NAMALWA (cell line): ENCODE results near the gene NOTCH4.
A peak's percentile ranks its signal among the peaks of the same experiment; 100 is the strongest.

ENCODE experiments used
- DNase-seq: peaks from one replicate; pipeline ENCODE4 v3.0.0-alpha.2; 2015; ENCODE audit warnings: low spot score

The NOTCH4 gene

DNA sequence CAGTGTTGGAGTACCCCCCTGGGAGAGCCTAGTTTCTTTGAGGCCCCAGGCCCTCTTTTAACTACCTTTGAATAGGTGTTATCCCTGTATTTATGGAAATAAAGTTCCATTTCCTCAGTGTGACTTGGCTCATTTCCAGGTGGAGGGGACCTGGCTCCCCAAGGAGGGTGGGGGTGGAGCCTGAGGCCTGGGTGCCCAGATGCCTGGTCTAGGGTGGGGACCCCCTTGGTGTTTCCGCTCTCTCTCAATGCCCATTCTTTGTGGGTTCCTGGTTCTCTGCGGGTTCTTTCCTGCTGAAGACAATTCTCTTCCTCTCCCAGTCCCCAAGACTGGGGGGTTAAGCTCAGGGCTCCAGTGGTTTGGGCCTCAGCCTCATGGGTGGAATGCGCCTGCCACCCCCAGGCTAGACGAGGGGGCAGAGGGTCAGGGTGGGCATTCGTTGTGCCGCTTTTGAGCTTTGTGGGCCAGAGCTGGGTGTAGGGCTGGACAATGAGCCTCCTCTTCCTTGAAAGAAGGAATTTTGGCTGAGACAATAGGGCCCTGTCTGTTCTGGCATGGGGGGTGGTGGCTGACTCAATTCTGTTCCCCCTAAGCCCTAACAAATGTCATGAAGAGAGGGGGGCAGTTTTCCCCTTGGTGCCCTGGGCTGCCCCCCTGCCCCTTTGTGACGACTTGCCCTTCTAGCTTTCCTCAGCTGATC lies 60.2 kb downstream of the NOTCH4 start:
- no peak for DNase-seq

DNA sequence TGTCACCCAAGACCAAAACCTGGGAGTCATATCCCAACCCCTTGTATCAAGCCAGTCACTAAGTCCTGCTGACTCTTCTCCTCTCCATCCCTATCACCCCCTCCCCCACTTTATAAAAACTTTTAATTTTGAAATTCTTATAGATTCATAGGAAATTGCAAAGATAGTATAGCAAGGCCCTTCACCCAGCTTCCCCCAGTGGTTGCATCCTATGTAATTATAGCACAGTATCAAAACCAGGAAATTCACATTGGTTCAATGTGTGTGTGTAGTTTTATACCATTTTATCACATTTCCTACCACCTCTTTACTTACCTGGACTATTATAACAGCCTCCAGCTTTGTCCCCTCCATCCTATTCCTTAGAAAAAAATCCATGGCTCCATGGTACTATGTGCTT lies 65.8 kb downstream of the NOTCH4 start:
- no peak for DNase-seq

DNA sequence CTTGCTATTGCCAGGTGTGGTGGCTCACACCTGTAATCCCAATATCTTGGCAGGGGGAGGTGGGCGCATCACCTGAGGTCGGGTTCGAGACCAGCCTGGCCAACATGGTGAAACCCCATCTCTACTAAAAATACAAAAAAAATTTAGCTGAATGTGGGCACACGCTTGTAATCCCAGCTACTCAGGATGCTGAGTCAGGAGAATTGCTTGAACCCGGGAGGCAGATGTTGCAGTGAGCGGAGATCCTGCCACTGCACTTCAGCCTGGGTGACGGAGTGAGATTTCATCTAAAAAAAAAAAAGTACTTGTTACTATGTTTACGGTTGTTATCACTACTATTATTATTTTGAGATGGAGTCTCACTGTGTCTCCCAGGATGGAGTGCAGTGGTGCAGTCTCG lies 67.0 kb downstream of the NOTCH4 start:
- no peak for DNase-seq

DNA sequence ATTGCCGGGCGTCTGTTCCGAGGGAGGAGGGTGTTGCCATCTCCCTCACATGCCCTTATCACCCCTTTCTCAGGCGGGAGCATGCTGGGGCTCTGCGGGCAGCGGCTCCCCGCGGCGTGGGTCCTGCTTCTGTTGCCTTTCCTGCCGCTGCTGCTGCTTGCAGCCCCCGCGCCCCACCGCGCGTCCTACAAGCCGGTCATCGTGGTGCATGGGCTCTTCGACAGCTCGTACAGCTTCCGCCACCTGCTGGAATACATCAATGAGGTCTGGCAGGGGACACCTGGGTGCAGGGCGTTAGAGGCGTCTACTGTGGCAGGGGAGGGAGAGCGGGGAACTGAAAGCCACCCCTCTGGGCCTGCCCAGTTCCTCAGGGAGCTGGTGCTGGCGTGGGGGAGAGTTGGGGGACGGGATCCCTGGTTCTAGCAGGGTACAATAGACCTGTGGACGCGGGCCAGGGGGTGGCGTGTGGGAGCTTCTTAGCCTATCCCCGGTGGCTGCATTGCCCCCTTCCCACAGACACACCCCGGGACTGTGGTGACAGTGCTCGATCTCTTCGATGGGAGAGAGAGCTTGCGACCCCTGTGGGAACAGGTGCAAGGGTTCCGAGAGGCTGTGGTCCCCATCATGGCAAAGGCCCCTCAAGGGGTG lies 69.2 kb downstream of the NOTCH4 start:
- DNase-seq: peak; percentile 90

DNA sequence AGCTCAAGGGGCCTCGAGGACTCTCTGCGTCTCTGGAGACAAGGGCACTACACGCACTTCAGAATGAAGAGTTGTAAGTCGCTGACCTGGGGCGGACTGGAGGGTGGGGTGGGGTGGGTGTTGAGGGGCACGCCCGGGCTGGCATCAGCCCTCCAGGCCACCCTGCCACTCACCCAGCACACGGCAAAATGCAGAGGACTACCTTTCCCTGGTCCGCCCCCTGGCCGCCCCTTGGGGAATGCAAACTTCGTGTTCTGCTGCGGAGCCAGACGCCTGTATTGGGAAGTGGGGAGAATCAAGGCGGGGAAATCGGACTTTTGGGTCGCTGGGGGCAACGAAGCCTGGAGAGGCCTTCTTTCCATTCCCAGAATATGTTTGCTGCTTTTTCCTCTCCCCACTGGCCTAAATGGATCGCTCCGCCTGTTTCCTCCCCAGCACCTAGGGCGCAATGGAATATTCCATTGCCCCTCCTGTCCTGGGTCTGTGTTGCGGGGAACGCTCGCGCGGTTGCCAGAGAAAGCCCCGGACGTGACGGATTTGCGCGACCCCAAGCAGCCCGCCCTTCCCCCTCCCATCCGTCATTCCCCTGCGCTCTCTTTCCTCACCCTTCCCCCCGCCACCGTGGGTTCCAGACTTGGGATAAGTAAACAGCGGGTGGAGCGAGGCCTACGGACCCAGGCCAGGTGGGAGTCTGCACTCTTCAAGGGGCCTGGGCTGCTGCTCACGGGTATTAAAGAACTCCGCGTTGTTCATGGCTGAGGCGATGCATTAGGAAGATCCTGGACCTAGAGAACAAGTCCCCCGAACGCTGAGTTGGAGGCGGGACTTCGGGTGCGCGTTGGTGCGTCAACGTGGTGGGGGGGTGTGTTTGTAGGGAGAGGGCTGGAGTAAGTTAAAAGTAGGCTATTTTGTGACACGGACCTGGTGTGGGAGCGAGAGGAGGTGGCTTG lies 70.0 kb downstream of the NOTCH4 start, which contains the start of gene PPT2:
PPT2 (plus strand) TSS at position 578 of the 950 bp plus-strand sequence. CDS start 454 bp downstream, outside the sequence.
- DNase-seq: peak; percentile 81

DNA sequence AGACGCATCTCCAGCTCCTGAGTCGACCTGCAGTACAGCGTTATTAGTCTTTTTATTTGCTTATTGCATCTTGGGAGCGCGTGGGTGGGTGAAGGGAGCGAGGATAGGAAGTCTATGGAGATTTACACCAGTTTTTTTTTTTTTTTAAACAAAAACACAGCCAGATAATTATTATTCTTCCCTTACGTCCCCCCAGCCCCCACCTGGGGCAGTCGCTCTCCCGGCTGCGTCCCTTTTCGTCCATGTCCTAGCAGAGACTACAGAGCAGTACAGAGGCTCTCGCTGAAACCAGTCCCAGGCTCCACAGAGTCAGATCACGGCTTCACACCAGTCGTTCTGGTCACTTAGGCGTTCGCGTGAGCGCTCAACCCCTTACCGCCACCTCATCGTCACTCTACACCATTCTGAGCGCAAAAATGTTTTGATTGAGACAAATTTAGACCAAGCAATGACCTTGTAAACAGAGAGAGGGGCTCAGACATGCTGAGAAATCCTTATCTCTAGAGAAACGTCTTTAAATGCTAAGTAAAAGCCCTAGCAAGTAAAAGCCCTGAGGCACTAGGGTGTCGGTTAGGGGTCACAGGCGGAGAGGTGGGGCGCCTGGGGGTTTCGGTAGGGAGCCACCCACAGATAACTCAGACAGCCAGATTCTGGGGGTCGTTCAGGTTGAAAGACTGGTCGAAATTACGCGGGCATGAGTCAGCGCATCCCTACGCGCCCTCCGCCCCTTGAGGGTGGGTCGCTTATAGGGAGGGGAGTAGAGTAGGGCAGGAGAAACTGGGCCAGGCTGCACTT lies 70.9 kb downstream of the NOTCH4 start:
- DNase-seq: no peak

DNA sequence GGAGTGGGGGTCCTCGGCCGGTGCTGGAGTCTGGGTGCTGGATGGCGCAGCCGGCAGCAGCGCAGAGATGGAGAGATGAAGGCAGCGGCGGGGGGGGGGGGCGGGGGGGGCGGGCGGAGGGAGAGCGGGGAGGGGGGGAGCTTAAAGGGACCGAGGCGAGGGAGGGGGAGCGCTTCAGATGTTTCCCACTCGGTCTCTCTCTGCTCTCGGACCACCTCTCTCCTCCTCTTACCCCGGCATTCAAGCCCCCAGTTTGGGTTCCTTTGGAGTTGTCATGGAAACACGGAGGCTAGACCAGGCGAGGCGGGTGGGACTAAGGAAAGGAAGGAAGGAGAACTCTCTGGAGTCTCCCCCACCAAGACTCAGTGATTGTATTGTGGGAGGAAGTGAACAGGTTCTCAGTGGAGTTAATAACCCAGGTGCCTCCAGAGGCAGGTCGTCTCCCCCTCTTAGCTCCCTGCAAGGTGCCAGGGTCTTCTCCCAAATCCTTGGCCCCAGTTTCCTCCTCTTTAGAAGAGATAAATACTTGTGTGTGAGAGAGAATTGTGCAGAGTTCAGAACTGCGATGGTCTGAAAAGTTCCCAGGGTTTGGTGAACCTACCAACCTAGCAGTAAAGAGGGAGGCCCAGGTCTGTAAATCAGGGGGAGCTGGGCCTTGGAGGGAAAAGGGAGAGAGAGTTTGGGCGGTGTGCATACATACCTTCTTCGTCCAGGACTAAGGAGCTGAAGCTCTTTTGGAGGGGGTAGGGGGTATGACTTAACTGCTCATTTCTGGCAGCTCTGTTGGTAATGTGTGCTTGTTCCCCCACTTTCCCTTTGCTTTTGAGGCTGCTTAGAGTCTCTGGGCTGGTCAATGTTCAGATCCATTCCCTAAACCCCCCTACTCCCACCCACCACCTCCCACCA lies 71.8 kb downstream of the NOTCH4 start, which contains the start of gene PRRT1:
PRRT1 (minus strand) TSS at position 77 of the 906 bp plus-strand sequence. CDS start 112 bp downstream, outside the sequence.
- no peak for DNase-seq

DNA sequence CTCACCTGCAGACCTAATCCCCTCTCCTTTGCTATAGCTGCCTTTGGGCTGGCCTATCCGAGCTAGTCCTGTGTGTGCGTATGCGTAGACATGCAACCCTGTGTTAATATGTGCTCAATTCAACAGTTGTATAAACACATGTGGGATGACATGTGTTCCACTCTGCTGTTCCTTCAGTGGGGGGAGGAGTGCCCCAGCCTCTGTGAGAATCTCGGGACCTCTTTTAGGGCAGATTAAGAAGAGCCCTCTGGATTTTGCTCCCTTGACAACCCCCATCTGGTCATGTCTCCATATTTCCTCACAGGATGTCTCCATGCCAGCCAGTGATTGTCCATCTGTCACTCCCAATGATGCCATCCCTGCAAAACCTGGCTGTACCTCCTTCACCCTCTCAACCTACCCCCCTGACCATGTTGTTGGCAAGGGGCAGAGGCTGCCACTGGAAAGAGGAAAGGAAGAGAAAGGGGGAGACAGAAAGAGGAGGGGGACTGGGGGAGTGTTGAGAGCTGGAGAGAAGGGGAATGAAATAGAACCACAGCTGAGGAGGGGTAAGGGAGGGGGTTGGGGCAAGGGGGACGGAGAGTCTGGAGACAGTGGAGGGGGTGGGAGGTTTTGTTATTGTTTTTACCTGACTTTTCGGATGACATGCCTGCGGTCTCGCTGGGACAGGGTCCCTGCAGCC lies 72.5 kb downstream of the NOTCH4 start:
- no peak for DNase-seq

DNA sequence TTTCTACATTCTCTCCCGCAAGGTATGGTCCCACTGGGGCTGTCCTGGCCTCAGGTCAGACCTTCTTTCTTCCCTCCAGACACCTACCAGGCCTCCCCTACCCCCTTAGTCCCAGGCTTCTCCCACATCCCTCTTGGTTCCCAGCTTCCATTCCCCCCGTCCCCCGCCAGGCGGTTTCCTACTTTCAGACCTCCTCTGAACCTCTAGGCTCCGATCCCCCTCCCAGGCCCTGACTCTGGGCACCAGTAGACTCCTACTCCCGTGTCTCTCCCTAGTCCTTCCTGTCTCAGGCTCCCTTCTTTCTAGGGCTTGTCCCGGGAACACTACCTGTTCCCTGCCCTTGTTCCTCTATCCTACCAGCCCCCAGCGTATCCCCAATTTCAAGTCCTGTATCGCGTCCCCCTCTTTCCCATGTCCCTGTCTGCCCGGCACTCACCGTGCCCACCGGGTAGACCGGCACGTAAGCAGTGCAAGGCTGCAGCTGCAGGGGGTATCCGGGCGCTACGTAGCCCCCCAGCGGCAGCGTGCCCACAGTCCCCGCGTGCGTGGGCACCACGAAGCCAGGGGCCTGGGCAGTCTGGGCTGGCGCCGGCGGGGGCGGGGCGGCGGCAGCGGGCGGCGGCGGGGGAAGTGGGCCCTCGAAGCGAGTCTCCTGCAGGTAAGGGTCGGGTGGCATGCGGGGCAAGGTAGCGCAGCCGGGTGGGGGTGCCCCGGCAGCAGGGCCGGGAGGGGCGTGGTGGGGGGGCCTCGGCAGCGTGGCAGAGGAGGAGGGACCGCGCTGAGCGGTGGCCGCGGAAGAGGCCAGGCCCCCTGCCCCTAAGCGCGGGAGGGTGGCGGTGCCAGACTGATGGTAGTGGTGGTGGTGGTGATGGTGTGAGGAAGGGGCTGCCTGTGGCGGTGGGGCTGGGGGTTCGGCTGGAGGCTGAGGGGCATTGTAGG lies 73.7 kb downstream of the NOTCH4 start:
- DNase-seq: no peak

DNA sequence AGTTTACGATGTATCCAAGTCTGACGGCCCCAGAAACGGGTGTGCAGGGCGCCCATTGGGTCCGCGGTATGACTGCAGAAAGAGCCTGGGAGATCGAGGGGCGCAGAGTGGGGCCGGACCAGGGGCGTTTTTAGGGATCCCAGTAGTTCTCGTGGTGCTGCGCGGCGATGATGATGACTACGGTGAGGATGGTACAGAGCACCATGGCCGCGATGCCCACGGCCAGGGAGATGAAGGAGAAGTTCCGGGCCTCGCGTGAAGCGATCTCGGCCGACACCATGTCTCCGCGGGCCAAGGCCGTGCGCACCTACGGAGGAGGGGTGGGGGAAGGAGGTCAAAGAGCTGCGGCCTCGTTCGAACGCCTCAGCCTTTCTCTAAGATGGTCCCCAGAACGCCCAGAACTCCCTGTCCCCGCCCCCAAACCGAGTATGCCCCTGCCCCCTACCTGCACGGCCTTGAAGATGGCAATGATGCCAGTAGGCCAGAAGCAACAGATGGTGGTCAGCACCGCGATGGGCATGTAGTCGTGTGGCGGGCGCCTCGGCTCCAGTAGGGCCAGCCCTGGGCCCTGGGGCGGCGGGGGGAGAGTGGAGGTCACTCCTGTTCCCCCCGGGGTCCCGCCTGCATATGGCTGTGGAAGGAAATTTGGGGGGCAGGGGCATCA lies 74.6 kb downstream of the NOTCH4 start:
- no peak for DNase-seq

DNA sequence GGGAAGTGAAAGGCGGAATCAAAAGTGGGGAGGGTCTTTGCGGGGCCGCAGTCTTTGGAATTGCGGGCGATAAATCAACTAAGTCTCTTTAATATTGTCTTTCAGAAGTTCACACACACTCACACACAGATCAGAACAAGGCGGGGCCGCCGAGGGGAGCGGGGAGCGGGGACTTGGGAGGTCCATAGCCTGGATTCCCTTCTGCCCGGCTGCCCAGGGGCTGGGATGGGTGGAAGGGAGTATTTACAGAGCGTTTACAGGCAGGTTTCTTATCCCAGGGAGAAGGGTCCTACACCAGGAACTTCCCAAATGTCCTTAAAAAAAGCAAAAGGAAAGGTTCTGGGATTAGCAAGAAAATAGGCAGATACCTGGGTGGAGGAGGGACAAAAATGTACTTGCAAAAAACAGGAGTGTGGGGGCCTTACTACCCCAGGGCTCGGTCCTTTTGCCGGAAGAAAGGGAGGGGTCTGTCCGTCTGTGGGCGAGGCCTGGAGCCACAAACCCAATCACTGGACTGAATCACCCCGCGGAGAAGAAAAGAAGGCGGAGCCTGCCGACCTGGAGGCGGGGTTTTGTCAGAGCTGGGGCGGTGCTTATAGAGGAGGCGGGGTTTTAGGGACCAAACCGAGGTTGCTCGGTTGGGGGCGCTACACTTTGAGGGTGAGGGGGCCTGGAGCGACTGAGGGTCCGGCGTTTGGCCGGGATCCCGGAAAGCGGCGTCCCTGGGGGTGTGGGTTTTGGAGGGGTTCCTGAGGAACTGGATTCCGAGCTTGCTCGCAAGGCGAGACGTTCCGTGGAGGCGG lies 75.4 kb downstream of the NOTCH4 start:
- DNase-seq: peak; percentile 62

DNA sequence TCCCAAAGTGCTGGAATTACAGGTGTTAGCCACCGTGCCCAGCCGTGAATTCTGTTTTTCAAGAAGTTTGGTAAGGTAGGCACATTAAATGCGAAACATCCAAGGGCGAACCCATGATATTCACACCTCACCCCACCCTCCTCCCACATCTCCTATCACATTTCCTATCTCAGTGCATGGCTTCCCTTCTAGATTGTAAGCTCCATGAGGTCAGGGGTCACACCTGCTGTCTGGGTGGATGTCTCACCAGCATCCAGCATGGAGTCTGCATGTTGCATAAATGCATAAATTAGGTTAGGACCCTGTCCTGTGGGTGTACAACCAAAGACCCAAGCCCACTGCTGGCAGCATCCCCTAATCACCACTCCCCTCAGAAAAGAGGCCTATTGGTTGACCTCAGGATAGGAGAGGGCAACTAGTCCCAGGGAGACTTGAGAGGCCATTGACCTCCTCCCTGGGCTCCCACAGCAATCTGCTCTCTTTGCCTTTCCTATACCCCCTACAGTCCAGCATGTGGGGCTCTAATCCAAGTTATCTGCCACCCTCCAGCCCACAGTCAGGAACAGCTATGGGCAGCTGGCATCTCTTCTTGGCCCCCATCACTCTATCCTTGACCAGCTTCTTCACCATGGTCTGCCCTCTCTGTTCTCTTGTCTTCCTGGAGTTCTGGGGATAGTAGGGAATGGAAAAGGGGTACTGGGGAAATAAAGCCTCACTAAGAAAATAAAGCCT lies 76.3 kb downstream of the NOTCH4 start:
- no peak for DNase-seq

DNA sequence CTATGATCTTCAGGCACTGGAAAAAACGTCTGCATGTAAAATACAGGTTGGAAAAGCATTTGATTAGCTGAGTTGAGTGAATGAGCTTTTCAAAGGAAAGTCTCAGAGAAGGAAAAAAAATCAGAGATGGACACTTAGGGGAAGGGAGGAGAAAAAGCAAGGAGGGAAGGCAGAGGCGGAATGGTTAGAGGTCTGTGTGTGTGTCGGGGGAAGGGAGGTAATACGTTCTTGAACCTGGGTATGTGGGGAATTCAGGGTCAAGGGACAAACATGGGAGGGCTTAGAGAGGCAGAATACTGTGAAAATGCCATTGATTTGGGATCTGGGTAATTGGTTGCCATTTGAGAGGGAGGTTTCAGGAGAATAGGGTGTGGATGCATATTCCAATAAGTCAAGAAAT lies 77.2 kb downstream of the NOTCH4 start:
- no peak for DNase-seq

DNA sequence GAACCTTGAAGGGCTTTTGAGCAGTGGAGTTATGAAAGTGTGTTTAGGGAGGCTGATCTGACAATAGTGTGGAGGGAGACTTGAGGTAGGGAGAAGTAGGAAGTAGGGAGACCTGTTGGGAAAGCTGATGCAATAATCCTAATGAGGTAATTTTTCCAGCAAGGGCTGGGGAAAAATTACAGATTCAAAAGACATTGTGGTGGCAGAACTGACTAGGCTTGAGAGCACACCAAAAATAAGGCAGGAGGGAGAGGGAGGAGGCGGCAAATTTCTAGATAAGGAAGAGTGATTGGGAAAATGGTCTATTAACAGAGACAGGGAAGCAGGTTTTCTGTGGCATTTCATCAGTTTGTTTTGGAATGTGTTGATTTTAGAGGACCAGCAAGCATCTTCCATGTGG lies 77.6 kb downstream of the NOTCH4 start:
- no peak for DNase-seq
